Midbrain (tissue), 1 donor: ENCODE data around the gene PLEKHA7.
A peak's percentile ranks its signal among the peaks of the same experiment; 100 is the strongest.
"Not testable (repeated sequence)": the region's sequence is repeated elsewhere in the genome, so short reads cannot be mapped to it uniquely, and the experiment has no call there.

Experiments used
- DNase-seq: peaks from one replicate; lab custom pipeline; 2025; lab: John Stamatoyannopoulos, UW

The PLEKHA7 gene

GRCh38 chr11:16881074-16881709, 133.0 kb downstream of the PLEKHA7 start:
- peak; percentile 46 for DNase-seq

- no peak for DNase-seq
Observed at GRCh38 chr11:16880184-16880801, 133.9 kb downstream of the PLEKHA7 start.

GRCh38 chr11:16879690-16880089, 134.5 kb downstream of the PLEKHA7 start:
- DNase-seq, result no peak

GRCh38 chr11:16876837-16877236, 137.4 kb downstream of the PLEKHA7 start:
- DNase-seq, result no peak

GRCh38 chr11:16876053-16876752, 138.0 kb downstream of the PLEKHA7 start:
- no peak for DNase-seq

GRCh38 chr11:16874275-16874975, 139.8 kb downstream of the PLEKHA7 start:
- DNase-seq, result no peak

GRCh38 chr11:16873289-16873688, 140.9 kb downstream of the PLEKHA7 start:
- DNase-seq, result no peak

- DNase-seq, result no peak
Observed at GRCh38 chr11:16871368-16871767, 142.8 kb downstream of the PLEKHA7 start.

- DNase-seq, result no peak
Observed at GRCh38 chr11:16867097-16867496, 147.1 kb downstream of the PLEKHA7 start.

- DNase-seq, result not testable (repeated sequence)
Observed at GRCh38 chr11:16864428-16864827, 149.8 kb downstream of the PLEKHA7 start.

- no peak for DNase-seq
Observed at GRCh38 chr11:16863389-16863788, 150.8 kb downstream of the PLEKHA7 start.

- DNase-seq, result no peak
Observed at GRCh38 chr11:16862726-16863125, 151.5 kb downstream of the PLEKHA7 start.

- no peak for DNase-seq
Observed at GRCh38 chr11:16861862-16862261, 152.4 kb downstream of the PLEKHA7 start.

- no peak for DNase-seq
Observed at GRCh38 chr11:16860617-16861016, 153.6 kb downstream of the PLEKHA7 start.

GRCh38 chr11:16859651-16860050, 154.6 kb downstream of the PLEKHA7 start:
- DNase-seq, result no peak

- no peak for DNase-seq
Observed at GRCh38 chr11:16857186-16857585, 157.0 kb downstream of the PLEKHA7 start.

- no peak for DNase-seq
Observed at GRCh38 chr11:16856022-16856471, 158.2 kb downstream of the PLEKHA7 start.

GRCh38 chr11:16854979-16855378, 159.2 kb downstream of the PLEKHA7 start:
- no peak for DNase-seq

- DNase-seq, result no peak
Observed at GRCh38 chr11:16853859-16854258, 160.4 kb downstream of the PLEKHA7 start.

GRCh38 chr11:16853266-16853665, 160.9 kb downstream of the PLEKHA7 start:
- DNase-seq, result no peak

GRCh38 chr11:16846305-16846704, 167.9 kb downstream of the PLEKHA7 start:
- DNase-seq, result no peak

- no peak for DNase-seq
Observed at GRCh38 chr11:16844268-16844771, 169.9 kb downstream of the PLEKHA7 start.
